ENCODE results near the gene KMT2D.

KMT2D gene

GRCh38 chr12:49070971-49071370, 10.4 kb upstream of the KMT2D start:
- Histone ChIP-seq H3K4me3 (ENCODE audit: low read length in 2 of 2) (no peak overlapping the region), H3K4me1 (ENCODE audit: control insufficient read depth in 2 of 2, insufficient read depth in 1 of 2, low read depth in 1 of 2, low read length in 2 of 2) (peaks cover 4 to 9% of the 10 kb centered on the region in 2 donors), H2AK5ac (ENCODE audit: low read depth, low read length) (no peak overlapping the region), H3K79me1 (ENCODE audit: low read depth, low read length) (no peaks in the 10 kb centered on the region), H2AFZ (ENCODE audit: low read length) (no peak overlapping the region), H3K9me3 (replicated peaks in 1 of 2; ENCODE audit: control insufficient read depth in 2 of 2, insufficient read depth in 1 of 2, low read depth in 1 of 2, low read length in 2 of 2) (no peaks in the 10 kb centered on the region), H3K14ac (ENCODE audit: low read length) (no peak overlapping the region), H2BK5ac (ENCODE audit: low read length) (no peak overlapping the region), H3K9ac (ENCODE audit: low read depth, low read length, poor library complexity) (no peak overlapping the region), H3K36me3 (replicated peaks in 1 of 2; ENCODE audit: control insufficient read depth in 2 of 2, insufficient read depth in 2 of 2, low read length in 2 of 2) (no peaks in the 10 kb centered on the region), H4K91ac (ENCODE audit: low read depth, low read length, poor library complexity) (no peak overlapping the region), H3K27me3 (ENCODE audit: control insufficient read depth in 3 of 3, insufficient read depth in 3 of 3, low read depth in 1 of 3, low read length in 3 of 3) (peaks cover 0 to 7% (median 3%) of the 10 kb centered on the region in 3 experiments), H3K18ac (ENCODE audit: low read length) (no peak overlapping the region), H3K27ac (replicated peaks; ENCODE audit: low read length) (no peak overlapping the region), H2BK120ac (ENCODE audit: low read depth, low read length) (no peak overlapping the region), H2BK15ac (ENCODE audit: low read length) (no peak overlapping the region), H3K4ac (ENCODE audit: low read length) (no peak overlapping the region), H3K23ac (ENCODE audit: low read depth, low read length, poor library complexity) (no peak overlapping the region), H2BK12ac (ENCODE audit: low read length) (no peak overlapping the region), H3K4me2 (ENCODE audit: insufficient read depth, low read length, poor library complexity, severe bottlenecking) (no peak overlapping the region), H4K8ac (ENCODE audit: low read depth, low read length) (no peak overlapping the region)
- no peak for DNase-seq (ENCODE audit: low spot score)
- WGBS, 2 donors (ENCODE audit: extremely low coverage in 2 of 2, insufficient read length in 2 of 2, insufficient replicate concordance in 1 of 2), result no CpG with 5 or more reads among the region's 11 CpGs

GRCh38 chr12:49069507-49070346, 9.1 kb upstream of the KMT2D start, which contains the start of gene RHEBL1:
RHEBL1 (minus strand) TSS chr12:49069979; CDS start chr12:49069785, 194 bp downstream.
- peaks cover 4 to 9% of the 10 kb centered on the region in 2 donors for H3K4me1 ChIP-seq (ENCODE audit: control insufficient read depth in 2 of 2, insufficient read depth in 1 of 2, low read depth in 1 of 2, low read length in 2 of 2)
- peak within 1 kb of the TSS; percentile 96 for H2AFZ ChIP-seq (ENCODE audit: low read length)
- H3K9ac ChIP-seq (ENCODE audit: low read depth, low read length, poor library complexity), result peak within 1 kb of the TSS; percentile 50
- H3K27ac ChIP-seq (replicated peaks; ENCODE audit: low read length), result no peak within 1 kb of the TSS
- H3K23ac ChIP-seq (ENCODE audit: low read depth, low read length, poor library complexity), result no peak within 1 kb of the TSS
- 100% methylated on average over 1 of the region's 60 CpGs; no CpG with 5 or more reads in 1 of the 2 donors for WGBS, 2 donors (ENCODE audit: extremely low coverage in 2 of 2, insufficient read length in 2 of 2, insufficient replicate concordance in 1 of 2)
- H3K18ac ChIP-seq (ENCODE audit: low read length), result peak within 1 kb of the TSS; percentile 94
- no peak within 1 kb of the TSS for H2BK15ac ChIP-seq (ENCODE audit: low read length)
- peak within 1 kb of the TSS; percentile 53 to 86 for H3K4me3 ChIP-seq (ENCODE audit: low read length in 2 of 2)
- peak within 1 kb of the TSS; percentile 85 for H3K4me2 ChIP-seq (ENCODE audit: insufficient read depth, low read length, poor library complexity, severe bottlenecking)
- no peak within 1 kb of the TSS for H2AK5ac ChIP-seq (ENCODE audit: low read depth, low read length)
- H2BK120ac ChIP-seq (ENCODE audit: low read depth, low read length), result no peak within 1 kb of the TSS
- peak; percentile 91 for DNase-seq (ENCODE audit: low spot score)
- peaks cover 0 to 7% (median 0%) of the 10 kb centered on the region in 3 experiments for H3K27me3 ChIP-seq (ENCODE audit: control insufficient read depth in 3 of 3, insufficient read depth in 3 of 3, low read depth in 1 of 3, low read length in 3 of 3)
- no peaks in the 10 kb centered on the region for H3K9me3 ChIP-seq (replicated peaks in 1 of 2; ENCODE audit: control insufficient read depth in 2 of 2, insufficient read depth in 1 of 2, low read depth in 1 of 2, low read length in 2 of 2)
- no peak within 1 kb of the TSS for H2BK5ac ChIP-seq (ENCODE audit: low read length)
- H3K36me3 ChIP-seq (replicated peaks in 1 of 2; ENCODE audit: control insufficient read depth in 2 of 2, insufficient read depth in 2 of 2, low read length in 2 of 2), result peaks cover 0 to 2% of the 10 kb centered on the region in 2 donors
- no peak within 1 kb of the TSS for H3K4ac ChIP-seq (ENCODE audit: low read length)
- no peak within 1 kb of the TSS for H3K14ac ChIP-seq (ENCODE audit: low read length)
- no peak within 1 kb of the TSS for H4K8ac ChIP-seq (ENCODE audit: low read depth, low read length)
- no peak within 1 kb of the TSS for H2BK12ac ChIP-seq (ENCODE audit: low read length)
- no peaks in the 10 kb centered on the region for H3K79me1 ChIP-seq (ENCODE audit: low read depth, low read length)
- no peak within 1 kb of the TSS for H4K91ac ChIP-seq (ENCODE audit: low read depth, low read length, poor library complexity)

- Histone ChIP-seq H3K18ac (ENCODE audit: low read length) (no peak overlapping the region), H3K4me1 (ENCODE audit: control insufficient read depth in 2 of 2, insufficient read depth in 1 of 2, low read depth in 1 of 2, low read length in 2 of 2) (peaks cover 4 to 9% of the 10 kb centered on the region in 2 donors), H3K9me3 (replicated peaks in 1 of 2; ENCODE audit: control insufficient read depth in 2 of 2, insufficient read depth in 1 of 2, low read depth in 1 of 2, low read length in 2 of 2) (no peaks in the 10 kb centered on the region), H4K8ac (ENCODE audit: low read depth, low read length) (no peak overlapping the region), H3K4me3 (ENCODE audit: low read length in 2 of 2) (peak overlapping the region; percentile 53 to 86), H3K79me1 (ENCODE audit: low read depth, low read length) (no peaks in the 10 kb centered on the region), H3K9ac (ENCODE audit: low read depth, low read length, poor library complexity) (peak overlapping the region; percentile 32), H3K27ac (replicated peaks; ENCODE audit: low read length) (no peak overlapping the region), H2BK120ac (ENCODE audit: low read depth, low read length) (no peak overlapping the region), H3K36me3 (replicated peaks in 1 of 2; ENCODE audit: control insufficient read depth in 2 of 2, insufficient read depth in 2 of 2, low read length in 2 of 2) (peaks cover 0 to 3% of the 10 kb centered on the region in 2 donors), H2BK12ac (ENCODE audit: low read length) (no peak overlapping the region), H2AK5ac (ENCODE audit: low read depth, low read length) (no peak overlapping the region), H2AFZ (ENCODE audit: low read length) (peak overlapping the region; percentile 96), H3K4me2 (ENCODE audit: insufficient read depth, low read length, poor library complexity, severe bottlenecking) (peak overlapping the region; percentile 85), H3K23ac (ENCODE audit: low read depth, low read length, poor library complexity) (no peak overlapping the region), H2BK15ac (ENCODE audit: low read length) (no peak overlapping the region), H4K91ac (ENCODE audit: low read depth, low read length, poor library complexity) (no peak overlapping the region), H3K4ac (ENCODE audit: low read length) (no peak overlapping the region), H2BK5ac (ENCODE audit: low read length) (no peak overlapping the region), H3K27me3 (ENCODE audit: control insufficient read depth in 3 of 3, insufficient read depth in 3 of 3, low read depth in 1 of 3, low read length in 3 of 3) (peaks cover 0 to 7% (median 0%) of the 10 kb centered on the region in 3 experiments), H3K14ac (ENCODE audit: low read length) (no peak overlapping the region)
- WGBS, 2 donors (ENCODE audit: extremely low coverage in 2 of 2, insufficient read length in 2 of 2, insufficient replicate concordance in 1 of 2), result no CpG with 5 or more reads among the region's 21 CpGs
- DNase-seq (ENCODE audit: low spot score), result no peak
Observed at GRCh38 chr12:49068879-49069506, 8.4 kb upstream of the KMT2D start.

GRCh38 chr12:49066120-49066519, 5.5 kb upstream of the KMT2D start:
- Histone ChIP-seq H3K36me3 (replicated peaks in 1 of 2; ENCODE audit: control insufficient read depth in 2 of 2, insufficient read depth in 2 of 2, low read length in 2 of 2) (peaks cover 0 to 3% of the 10 kb centered on the region in 2 donors), H2BK15ac (ENCODE audit: low read length) (no peak overlapping the region), H3K27ac (replicated peaks; ENCODE audit: low read length) (no peak overlapping the region), H3K9me3 (replicated peaks in 1 of 2; ENCODE audit: control insufficient read depth in 2 of 2, insufficient read depth in 1 of 2, low read depth in 1 of 2, low read length in 2 of 2) (no peaks in the 10 kb centered on the region), H3K4me1 (ENCODE audit: control insufficient read depth in 2 of 2, insufficient read depth in 1 of 2, low read depth in 1 of 2, low read length in 2 of 2) (peaks cover 6 to 12% of the 10 kb centered on the region in 2 donors), H4K8ac (ENCODE audit: low read depth, low read length) (no peak overlapping the region), H2BK120ac (ENCODE audit: low read depth, low read length) (no peak overlapping the region), H3K27me3 (ENCODE audit: control insufficient read depth in 3 of 3, insufficient read depth in 3 of 3, low read depth in 1 of 3, low read length in 3 of 3) (peaks cover 0 to 7% (median 0%) of the 10 kb centered on the region in 3 experiments), H3K4ac (ENCODE audit: low read length) (no peak overlapping the region), H2BK5ac (ENCODE audit: low read length) (no peak overlapping the region), H4K91ac (ENCODE audit: low read depth, low read length, poor library complexity) (no peak overlapping the region), H2AK5ac (ENCODE audit: low read depth, low read length) (no peak overlapping the region), H2BK12ac (ENCODE audit: low read length) (no peak overlapping the region), H3K14ac (ENCODE audit: low read length) (no peak overlapping the region), H3K23ac (ENCODE audit: low read depth, low read length, poor library complexity) (no peak overlapping the region), H3K4me3 (ENCODE audit: low read length in 2 of 2) (no peak overlapping the region), H3K4me2 (ENCODE audit: insufficient read depth, low read length, poor library complexity, severe bottlenecking) (no peak overlapping the region), H3K18ac (ENCODE audit: low read length) (no peak overlapping the region), H2AFZ (ENCODE audit: low read length) (no peak overlapping the region), H3K9ac (ENCODE audit: low read depth, low read length, poor library complexity) (no peak overlapping the region), H3K79me1 (ENCODE audit: low read depth, low read length) (no peaks in the 10 kb centered on the region)
- no CpG with 5 or more reads among the region's 4 CpGs for WGBS, 2 donors (ENCODE audit: extremely low coverage in 2 of 2, insufficient read length in 2 of 2, insufficient replicate concordance in 1 of 2)
- no peak for DNase-seq (ENCODE audit: low spot score)

Data from neuronal stem cell (in vitro differentiated cells).